ENCODE data around the gene SLC37A3. TPM values are rescaled to one million over a fixed set of nuclear protein-coding genes. Genes with fewer than 3 reads are reported as not detected.

Gene SLC37A3, protein sequence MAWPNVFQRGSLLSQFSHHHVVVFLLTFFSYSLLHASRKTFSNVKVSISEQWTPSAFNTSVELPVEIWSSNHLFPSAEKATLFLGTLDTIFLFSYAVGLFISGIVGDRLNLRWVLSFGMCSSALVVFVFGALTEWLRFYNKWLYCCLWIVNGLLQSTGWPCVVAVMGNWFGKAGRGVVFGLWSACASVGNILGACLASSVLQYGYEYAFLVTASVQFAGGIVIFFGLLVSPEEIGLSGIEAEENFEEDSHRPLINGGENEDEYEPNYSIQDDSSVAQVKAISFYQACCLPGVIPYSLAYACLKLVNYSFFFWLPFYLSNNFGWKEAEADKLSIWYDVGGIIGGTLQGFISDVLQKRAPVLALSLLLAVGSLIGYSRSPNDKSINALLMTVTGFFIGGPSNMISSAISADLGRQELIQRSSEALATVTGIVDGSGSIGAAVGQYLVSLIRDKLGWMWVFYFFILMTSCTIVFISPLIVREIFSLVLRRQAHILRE
- 53.5 and 58.0 TPM in 2 replicates for total RNA-seq
- polyA plus RNA-seq: 54.3 and 81.7 TPM in 2 replicates
- 22.2 and 36.7 TPM in 2 replicates for polyA plus RNA-seq (2012)
- 68.3 and 86.4 TPM in 2 replicates for polyA minus RNA-seq (ENCODE audit: low replicate concordance)

DNA sequence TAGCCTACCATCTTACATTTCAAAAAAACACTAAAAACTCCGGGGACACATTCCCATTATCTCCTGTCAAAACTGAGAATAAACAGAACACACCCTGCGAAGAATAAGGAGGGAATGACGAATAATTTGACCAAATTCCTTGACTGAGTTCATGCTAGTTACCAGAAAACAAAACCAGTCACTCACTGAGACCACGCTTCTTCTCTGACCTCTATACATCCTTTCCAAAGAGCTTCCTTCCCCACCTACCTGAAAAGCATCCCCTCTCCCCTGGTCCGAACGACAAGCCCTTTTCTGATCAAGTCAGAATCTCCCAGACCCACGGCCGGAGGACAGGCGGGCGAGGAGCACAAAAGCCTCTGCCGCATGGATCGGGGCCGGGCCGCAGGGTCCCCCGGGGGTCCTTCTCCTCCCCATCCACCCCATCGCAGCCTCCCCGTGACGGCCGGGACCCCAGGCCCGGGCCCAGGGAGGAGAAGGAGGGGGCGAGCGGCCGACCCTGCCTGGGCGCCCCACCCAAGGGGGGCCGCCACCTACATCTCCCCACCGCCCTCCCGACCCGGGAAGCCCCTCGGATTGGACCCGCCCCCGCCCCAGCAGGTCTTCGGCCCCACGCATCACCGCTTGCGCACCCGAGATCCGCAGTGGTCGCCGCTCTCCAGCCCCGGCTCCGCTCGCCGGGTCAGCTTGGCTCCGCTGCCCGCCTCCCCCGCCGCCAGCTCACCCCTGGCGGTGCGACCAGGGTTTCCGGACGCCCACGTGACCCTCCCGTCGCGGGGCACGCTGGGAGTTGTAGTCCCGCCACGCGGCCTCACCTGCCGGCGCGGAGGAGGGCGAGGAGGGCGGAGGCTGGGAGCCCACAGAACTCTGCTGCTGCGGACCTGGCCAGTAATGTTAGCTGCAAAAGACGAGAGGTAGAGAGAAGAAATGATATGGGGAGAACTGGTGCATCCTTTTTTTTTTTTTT, at the start of gene SLC37A3:
Gene SLC37A3 (minus strand): TSS at position 747 of the 967 bp plus-strand sequence. CDS start 16,004 bp downstream, outside the sequence.
- Histone ChIP-seq H3K36me3 (ENCODE audit: control insufficient read depth, insufficient read depth, low read length) (no peaks in the 10 kb centered on the region), H3K4me3 (replicated peaks in 1 of 4; ENCODE audit: control extremely low read depth in 1 of 4, insufficient read depth in 1 of 4, low read depth in 3 of 4, low read length in 4 of 4) (peak within 1 kb of the TSS; percentile 70 to 88 (median 78)), H3K4me2 (ENCODE audit: extremely low read depth, insufficient read depth, low read length) (peak within 1 kb of the TSS; percentile 66), H3K27me3 (ENCODE audit: control insufficient read depth, insufficient read depth, low read length) (peaks cover 5% of the 10 kb centered on the region), H3K9ac (ENCODE audit: insufficient read depth, low read length) (peak within 1 kb of the TSS; percentile 93), H3K27ac (ENCODE audit: insufficient read depth, low read length) (peak within 1 kb of the TSS; percentile 85), H3K4me1 (ENCODE audit: control insufficient read depth, extremely low read depth, insufficient read depth, low read length) (peaks cover 6% of the 10 kb centered on the region), H3K9me3 (ENCODE audit: control insufficient read depth, insufficient read depth, low read depth, low read length) (no peaks in the 10 kb centered on the region), H4K20me1 (ENCODE audit: control insufficient read depth, extremely low read depth, insufficient read depth, low read length) (no peaks in the 10 kb centered on the region), H3K79me2 (ENCODE audit: control insufficient read depth, insufficient read depth, low read length) (peaks cover 33% of the 10 kb centered on the region), H2AFZ (ENCODE audit: low read length) (peak within 1 kb of the TSS; percentile 32)
- DNase-seq (ENCODE audit: low read depth in 2 of 2): peak; percentile 68 to 74
- TF ChIP-seq, protein P1, sequence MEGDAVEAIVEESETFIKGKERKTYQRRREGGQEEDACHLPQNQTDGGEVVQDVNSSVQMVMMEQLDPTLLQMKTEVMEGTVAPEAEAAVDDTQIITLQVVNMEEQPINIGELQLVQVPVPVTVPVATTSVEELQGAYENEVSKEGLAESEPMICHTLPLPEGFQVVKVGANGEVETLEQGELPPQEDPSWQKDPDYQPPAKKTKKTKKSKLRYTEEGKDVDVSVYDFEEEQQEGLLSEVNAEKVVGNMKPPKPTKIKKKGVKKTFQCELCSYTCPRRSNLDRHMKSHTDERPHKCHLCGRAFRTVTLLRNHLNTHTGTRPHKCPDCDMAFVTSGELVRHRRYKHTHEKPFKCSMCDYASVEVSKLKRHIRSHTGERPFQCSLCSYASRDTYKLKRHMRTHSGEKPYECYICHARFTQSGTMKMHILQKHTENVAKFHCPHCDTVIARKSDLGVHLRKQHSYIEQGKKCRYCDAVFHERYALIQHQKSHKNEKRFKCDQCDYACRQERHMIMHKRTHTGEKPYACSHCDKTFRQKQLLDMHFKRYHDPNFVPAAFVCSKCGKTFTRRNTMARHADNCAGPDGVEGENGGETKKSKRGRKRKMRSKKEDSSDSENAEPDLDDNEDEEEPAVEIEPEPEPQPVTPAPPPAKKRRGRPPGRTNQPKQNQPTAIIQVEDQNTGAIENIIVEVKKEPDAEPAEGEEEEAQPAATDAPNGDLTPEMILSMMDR (conservative IDR thresholded peaks at IDR 0.05 in 1 of 2, IDR thresholded peaks at IDR 0.05 in 1 of 2; ENCODE audit: low read depth in 1 of 2, low read length in 2 of 2): peak in 1 of 2 donors; percentile 6
- TF ChIP-seq EZH2 (IDR thresholded peaks at IDR 0.05; ENCODE audit: low read length, missing control alignments): no peak

DNA sequence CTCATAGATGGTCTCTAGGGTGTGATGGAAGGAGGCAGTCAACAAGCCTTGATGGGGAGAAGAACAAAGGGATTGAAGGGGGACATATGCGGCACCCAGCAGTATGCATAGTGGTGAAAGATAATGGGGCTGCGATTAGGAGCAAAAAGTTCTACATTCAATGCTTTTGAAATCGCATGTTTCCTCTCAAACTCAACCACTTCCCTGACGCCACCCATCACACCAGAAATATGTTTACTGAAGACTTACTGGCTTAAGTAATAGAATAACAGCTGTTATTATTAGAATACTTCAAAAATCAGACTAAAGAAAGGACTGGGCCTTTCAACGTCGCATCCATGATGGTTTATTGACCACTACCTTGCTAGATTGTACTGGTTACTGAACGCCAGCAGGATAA, 49.5 kb upstream of the SLC37A3 start:
- no peak overlapping the region for H3K4me2 ChIP-seq (ENCODE audit: extremely low read depth, insufficient read depth, low read length)
- no peak overlapping the region for H3K9ac ChIP-seq (ENCODE audit: insufficient read depth, low read length)
- no peaks in the 10 kb centered on the region for H4K20me1 ChIP-seq (ENCODE audit: control insufficient read depth, extremely low read depth, insufficient read depth, low read length)
- no peak overlapping the region for H2AFZ ChIP-seq (ENCODE audit: low read length)
- no peak for DNase-seq (ENCODE audit: low read depth in 2 of 2)
- TF ChIP-seq, protein P1 (conservative IDR thresholded peaks at IDR 0.05 in 1 of 2, IDR thresholded peaks at IDR 0.05 in 1 of 2; ENCODE audit: low read depth in 1 of 2, low read length in 2 of 2): no peak
- no peak for TF ChIP-seq EZH2 (IDR thresholded peaks at IDR 0.05; ENCODE audit: low read length, missing control alignments)
- H3K27ac ChIP-seq (ENCODE audit: insufficient read depth, low read length): no peak overlapping the region
- H3K79me2 ChIP-seq (ENCODE audit: control insufficient read depth, insufficient read depth, low read length): no peaks in the 10 kb centered on the region
- H3K36me3 ChIP-seq (ENCODE audit: control insufficient read depth, insufficient read depth, low read length): no peaks in the 10 kb centered on the region
- no peak overlapping the region for H3K4me3 ChIP-seq (replicated peaks in 1 of 4; ENCODE audit: control extremely low read depth in 1 of 4, insufficient read depth in 1 of 4, low read depth in 3 of 4, low read length in 4 of 4)
- no peaks in the 10 kb centered on the region for H3K27me3 ChIP-seq (ENCODE audit: control insufficient read depth, insufficient read depth, low read length)
- no peaks in the 10 kb centered on the region for H3K4me1 ChIP-seq (ENCODE audit: control insufficient read depth, extremely low read depth, insufficient read depth, low read length)
- no peaks in the 10 kb centered on the region for H3K9me3 ChIP-seq (ENCODE audit: control insufficient read depth, insufficient read depth, low read depth, low read length)
